A172 (cell line): ENCODE measurements around the gene MYOG. TPM values are rescaled to one million over a fixed set of nuclear protein-coding genes. Genes with fewer than 3 reads are reported as not detected.

Experiments
- DNase-seq: peaks from one replicate; pipeline ENCODE4 v3.0.0-alpha.2; 2015; ENCODE audit warnings: low spot score
- total RNA-seq: library from RNA; depleted of rRNA; stranded (reverse); fragments of >200 nt; shearing (Covaris generic); gene quantifications from 2 replicates; pipeline ENCODE4 v1.2.3, GENCODE V29; 2014

Gene MYOG
- total RNA-seq, 1 experiment from 2014 or later: not detected

DNA sequence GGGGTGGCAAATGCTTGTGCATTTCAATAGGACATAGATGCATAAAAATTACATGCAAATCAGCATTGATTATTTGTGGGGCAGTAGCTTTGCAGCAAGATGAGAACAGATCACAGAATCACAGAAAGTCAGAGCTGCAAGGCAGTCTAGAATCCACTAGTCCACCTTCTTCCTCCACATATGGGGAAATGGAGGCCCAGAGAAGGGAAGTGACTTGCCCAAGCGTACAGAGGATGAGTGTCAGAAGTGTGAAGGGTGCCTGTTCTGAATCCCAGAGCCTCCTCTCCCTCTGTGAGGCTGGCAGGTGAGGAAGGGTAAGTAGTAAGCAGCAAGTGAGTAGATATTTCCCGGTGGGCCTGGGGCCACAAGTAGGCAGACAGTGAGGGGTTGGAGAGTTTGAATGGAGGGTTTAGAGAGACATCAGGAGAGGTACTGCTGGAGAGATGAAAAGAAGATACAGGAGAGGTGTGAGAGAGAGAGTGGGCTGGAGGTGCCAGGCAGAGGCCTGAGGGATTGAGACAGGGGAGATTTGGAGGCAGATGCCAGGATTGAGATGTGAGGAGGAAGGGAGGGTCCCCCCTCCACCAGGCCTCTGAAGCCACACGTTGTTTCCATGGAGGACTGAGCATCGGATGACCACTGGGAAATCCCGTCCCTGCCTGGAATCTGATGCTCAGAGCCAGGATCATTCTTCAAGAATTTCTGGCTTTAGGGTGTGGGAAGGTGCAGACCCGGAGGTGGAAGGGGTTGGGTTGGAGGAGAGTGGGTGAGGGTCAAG lies 4.8 kb upstream of the MYOG start:
- DNase-seq: no peak

DNA sequence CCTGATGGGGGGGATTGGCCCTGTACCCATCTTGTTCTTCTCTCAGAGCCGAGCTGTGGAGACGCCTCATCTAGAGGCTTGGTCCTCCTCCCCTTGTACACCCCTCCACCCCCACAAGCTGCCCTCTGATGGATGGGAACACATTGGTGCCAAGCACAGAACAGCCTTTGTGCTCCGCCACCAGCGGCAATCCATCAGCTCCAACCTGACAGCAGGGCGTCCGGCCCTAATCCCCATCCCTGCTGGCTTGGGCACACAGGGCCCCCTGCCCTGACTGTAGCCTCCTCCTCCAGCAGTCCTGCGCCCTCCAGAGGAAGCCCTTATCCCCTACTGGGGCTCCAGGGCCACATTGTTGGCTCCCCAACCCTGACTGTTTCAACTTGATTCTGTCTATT lies 3.8 kb upstream of the MYOG start:
- DNase-seq: no peak

DNA sequence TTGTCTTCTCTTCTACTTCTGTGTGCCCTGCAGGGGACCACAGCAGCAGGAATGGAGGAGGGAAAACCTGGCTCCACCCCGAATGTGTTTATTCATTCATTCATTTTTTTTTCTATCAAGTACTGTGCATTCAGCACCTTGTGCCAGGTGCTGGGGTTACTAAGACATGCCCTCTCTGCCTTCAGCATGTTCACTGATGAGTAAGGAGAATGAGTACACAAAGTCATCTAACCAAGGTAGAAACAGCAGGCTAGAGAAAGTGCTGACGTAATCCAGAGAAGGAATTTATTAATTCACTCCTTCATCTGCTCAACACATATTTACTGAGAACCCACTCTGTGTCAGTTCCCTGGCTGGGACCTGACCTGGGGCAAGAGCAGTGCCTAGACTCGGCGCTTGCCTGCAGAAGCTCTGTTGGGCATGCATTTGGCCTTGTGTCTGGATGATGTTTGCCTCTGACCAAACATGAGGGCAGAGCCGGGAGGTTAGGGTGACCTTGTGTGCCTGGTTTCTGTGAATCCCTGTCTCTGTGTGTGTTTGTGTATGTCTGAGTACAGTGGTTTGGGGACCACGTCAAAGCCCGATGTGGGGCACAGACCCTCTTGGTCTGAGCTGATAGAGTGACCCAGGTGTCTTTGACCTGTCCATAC lies 3.3 kb upstream of the MYOG start:
- no peak for DNase-seq

DNA sequence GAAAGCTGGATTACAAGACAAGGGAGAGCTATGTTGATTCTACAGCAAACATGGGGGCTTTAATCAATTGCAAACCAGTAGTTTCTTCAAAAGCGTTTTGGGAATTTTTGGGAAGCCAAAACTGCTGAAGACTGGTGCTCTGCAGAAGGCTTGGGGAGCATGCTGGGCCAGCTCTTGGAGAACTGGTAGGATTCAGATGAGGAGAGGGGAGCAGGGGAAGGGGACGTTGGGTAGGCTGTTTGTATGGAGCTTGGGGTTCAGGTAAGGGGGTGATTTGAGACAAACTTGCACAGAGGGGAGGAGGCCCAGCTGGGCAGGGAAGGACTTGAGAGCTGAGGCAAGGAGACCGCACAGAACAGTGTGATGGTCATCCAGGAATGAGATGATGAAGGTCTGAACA lies 2.6 kb upstream of the MYOG start:
- DNase-seq: no peak

DNA sequence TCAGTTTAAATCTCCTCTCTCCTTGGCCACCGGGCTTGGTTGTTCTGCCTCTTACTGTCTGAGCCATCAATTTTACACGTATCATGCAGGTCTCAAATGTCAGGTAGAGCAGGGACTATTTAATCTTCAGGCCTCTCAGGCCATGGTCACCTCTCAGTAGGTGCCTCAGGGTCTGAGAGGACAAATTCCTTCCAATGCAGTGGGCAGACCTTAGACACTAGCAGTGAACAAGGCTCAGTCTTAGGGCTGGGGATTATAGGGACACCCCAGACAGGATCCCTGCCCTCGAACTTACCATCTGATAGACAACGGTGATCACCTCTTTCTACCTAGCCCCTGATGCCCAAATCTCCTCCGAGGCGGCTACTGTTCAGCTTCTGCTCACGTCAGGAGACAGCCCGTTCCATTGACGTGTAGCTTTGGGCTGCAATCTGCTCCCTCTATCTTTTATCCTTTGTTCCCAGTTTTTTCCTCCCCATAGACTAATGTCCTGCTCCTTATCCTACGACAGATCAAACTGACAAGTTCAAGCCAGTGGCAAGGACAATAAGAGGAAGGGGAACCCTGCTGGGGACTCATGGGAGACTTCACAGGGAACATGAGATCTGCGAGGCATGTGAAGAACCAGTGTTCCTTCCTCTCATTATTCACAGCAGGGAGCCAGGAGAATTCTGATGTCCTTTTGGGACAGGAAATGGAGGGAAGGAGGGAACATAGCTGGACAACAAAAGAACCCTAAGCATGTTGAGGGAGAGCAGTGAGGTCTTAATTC lies 1.4 kb upstream of the MYOG start:
- DNase-seq: no peak

DNA sequence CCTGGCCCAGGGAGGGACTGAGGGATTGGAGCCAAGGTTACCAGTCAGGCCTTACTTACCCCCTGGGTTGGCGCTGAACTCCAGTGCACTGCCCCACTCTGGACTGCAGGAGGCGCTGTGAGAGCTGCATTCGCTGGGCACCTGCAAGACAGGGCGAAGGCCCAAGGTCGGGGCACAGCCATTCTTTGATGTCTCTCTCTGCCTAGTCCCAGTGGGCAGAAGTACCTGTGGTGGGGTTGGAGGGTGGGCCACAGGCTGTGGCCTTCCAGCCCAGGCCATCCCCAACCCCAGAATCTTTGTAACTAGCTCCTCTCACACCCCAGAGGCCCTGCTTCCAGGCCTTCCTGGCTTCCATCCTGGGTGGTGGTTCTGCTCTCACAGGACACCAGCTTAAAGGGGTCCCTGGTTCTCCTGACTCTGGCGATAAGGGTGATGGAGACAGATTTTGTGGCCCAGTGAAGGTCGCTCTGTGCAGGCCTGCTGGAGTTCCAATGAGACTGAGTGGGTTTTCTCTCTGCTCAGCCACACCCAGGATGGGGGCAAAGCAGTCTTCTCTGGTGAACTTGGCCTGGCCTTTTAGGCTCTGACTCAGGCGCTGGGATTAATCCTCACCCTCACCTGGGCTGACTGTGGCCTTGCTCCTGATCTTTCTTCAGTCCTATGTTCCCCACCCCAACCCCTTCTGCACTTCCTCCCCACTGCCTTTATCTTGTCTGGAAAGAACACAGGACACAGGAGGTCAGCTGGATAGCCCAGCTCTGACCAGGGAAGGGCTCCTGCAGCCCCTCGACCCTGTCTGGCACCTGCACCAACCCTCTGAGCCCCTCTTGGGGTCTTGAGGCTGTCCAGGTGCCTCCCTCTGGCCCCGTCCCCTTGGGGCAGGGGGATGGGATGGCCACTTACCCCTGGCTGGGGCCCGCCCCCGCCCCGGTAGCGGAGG lies 954 bp downstream of the MYOG start:
- no peak for DNase-seq

DNA sequence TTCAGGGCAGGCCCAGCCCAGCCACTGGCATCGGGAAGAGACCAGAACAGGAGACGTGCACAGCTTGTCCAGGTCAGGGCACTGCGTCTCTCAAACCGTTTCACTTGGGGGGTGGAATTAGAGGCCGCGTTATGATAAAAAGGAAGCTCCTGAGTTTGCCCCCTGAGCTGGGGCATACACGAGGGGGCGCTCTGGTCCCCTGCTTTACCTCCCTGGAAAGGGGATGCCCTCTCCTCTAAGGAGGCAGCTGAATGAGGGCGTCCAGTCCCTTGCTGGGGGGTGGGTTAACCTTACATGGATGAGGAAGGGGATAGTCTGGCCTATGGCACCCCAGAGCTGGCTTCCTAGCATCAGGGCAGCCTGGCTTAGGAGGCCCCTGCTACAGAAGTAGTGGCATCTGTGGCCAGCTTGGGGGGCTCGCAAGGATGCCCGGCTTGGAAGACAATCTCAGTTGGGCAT lies 2.3 kb downstream of the MYOG start:
- no peak for DNase-seq

DNA sequence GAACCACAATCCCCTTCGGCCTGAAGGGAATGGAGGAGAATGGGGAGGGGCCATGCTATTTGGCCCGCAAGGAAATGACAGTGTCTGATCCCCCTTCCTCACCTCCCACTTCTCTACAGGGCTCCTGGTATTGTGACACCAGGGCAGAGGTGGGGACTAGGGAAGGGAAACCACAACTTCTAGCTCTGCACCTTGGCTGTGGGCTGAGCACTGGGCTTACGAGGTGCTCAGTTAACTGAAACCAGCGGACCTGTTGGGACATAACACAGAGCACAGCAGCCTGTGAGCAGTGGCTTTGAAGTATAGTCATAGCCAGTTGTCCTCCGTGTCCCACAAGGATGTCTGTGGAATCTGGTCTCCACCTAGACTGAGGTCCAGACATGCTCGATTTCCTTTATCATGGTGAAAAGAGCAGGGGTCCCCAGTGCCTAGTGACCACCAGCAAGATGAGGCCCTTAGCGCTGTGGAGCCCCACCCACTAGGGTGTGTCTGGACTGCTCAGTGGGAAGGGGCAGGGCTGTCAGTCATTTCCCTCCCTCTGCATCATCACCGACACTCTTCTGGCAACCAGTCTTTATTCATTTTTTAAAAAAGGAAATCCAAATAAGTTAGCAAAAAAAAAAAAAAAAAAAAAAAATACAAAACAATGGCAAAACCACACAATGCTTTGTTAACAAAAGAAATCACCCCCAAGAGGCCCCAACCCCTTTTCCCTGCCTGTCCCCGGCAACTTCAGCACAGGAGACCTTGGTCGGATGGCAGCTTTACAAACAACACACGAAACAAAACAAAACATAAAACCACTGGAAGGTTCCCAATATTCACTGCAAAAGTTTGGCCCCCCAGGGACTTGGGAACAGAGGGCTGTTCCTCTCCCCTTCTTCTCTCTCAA lies 3.0 kb downstream of the MYOG start:
- no peak for DNase-seq

DNA sequence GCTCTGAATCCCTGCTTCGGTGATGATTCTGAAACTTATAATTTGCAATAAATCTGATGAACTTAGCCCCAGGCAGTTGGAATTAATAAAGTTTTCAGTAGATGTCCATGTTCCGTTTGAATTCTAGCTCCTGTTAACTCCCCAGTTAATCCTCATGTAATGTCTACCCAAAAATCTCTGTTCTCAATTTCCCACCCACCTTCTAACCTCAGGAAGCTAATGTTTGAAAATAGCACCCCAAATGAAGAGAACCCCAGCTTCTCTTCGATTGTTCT lies 3.6 kb downstream of the MYOG start:
- DNase-seq: no peak

DNA sequence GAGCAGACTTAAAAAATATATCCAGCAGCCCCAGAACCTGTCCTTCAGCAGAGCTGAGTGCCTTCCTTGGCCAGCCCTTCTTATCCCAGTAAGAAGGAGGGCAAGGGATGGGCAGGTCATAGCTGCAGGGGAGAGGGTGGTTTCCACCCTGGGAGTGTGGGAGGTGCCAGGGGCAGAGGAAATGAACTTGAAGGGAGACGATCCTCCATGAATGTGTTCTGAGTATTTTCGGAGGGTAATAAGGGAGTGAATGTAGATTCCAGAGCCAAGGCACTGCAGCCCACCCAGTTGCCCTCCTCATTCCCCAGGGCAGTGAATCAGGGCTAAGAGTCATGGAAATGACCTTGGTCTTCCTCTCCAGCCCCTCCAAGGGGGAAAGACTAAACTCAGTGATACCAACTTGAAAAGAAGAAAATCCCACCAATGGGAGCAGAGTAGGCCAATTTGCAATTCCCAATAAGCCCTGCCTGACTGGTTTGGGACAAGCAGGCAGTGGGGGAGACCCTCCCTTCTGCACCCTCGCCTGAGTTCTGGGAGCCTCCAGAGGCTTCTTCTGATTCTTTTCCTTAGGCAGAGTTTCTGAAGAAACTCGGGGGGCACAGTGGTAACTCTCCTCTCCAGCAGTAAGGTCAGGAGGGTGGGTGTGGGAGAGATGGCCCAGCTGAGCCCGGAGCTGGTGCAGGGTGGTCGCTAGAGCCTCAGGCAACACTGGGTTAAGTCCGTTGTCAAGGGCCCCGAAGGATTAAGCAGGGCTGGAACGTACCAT lies 4.2 kb downstream of the MYOG start:
- no peak for DNase-seq

DNA sequence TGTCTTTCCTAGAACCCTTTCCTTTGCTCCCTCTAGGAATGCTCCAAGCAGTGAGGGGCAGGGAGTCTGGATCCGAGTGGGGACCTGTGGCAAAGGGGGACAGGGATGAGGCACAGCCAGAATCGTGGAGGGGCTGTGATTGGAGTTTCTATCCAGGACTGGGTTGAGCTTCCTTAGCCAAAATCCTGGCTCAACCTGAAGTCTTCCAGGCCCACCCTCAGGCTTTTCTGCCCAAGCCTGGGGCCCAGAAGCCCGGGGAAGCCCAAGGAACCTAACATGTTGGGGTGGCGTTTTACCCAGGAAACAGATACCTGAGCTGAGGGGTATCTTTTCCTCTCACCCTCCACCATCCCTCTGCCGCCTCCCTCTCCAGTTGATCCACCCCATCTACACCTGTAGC lies 5.4 kb downstream of the MYOG start:
- no peak for DNase-seq

DNA sequence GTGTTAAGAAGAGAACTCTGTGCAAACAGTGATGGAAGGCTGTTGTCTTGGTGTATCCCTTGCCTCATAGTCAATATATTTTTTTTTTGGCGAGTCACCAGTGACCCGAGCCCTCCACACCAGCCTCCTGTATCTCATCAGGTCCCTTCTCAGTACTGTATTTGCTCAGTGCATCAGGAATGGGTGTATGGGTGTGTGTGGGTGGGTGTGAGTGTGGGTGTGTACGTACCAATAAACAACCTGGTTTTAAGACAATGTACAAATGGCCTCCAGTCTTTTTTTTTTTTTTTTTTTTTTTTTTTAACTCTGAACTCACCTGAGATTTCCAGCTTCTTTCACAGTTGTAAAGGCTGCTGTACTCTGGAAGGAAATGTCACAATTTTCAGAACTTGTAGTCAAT lies 7.3 kb downstream of the MYOG start:
- no peak for DNase-seq

DNA sequence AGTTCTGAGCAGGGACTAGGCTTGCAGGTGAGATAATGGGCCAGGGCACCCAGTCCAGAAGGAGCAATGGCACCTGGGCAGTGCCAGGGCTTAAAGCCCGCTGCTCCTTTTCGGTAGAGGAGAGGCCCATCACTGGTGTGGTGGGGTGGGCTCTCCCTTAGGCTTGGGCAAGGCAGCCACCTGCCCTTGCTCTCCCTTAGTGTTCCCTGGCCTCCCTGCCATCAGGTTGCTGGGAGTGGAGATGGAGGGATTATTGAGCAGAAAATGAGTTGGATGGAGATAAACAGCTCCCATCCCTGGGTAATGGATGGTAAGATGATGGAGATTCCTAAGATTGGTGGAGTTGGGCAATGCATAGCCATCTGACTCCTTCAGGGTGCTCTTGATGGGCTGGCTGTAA lies 7.9 kb downstream of the MYOG start:
- no peak for DNase-seq

DNA sequence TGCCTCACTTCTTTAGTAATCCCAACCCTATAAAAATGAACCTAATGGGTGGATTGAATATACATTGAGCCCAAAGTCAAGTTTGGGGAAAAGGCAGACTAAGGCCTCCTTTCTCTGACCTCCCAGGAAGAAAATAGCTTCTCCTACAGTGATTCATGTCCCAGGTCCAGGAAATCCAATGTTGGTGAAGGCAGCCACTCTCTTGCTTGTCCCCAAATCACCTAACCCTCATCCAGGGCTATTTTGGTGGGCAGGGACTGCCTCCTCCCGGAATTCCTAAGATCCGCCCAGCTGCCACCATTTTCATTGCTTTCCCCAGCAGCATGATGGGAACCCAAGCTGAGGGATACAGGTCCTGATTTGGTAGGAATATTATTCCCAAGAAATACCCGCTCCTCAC lies 8.4 kb downstream of the MYOG start:
- DNase-seq: no peak

DNA sequence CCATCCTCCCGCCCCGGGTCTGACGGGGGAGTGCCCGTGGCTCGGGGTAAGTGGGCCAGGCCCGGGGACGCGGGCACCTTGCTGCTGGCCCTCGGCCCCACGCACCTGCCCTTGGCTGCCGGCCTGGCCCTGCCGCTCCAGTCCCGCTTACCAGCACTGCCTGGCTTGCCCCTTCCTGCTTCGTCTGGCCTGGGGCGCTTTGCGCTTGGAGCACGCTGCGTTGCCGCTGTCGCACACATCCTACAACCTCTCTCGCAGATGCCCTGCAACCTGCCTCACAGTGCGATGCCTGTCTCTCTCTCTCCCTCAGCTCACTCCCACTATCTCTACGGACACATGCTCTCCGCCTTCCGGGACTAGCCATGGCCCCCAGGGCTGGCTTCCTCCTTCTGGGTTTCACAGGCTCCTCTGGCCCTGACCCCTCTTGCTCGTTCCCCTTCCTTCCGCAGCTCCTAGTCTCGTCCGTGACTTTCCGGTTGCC lies 9.7 kb downstream of the MYOG start:
- no peak for DNase-seq

DNA sequence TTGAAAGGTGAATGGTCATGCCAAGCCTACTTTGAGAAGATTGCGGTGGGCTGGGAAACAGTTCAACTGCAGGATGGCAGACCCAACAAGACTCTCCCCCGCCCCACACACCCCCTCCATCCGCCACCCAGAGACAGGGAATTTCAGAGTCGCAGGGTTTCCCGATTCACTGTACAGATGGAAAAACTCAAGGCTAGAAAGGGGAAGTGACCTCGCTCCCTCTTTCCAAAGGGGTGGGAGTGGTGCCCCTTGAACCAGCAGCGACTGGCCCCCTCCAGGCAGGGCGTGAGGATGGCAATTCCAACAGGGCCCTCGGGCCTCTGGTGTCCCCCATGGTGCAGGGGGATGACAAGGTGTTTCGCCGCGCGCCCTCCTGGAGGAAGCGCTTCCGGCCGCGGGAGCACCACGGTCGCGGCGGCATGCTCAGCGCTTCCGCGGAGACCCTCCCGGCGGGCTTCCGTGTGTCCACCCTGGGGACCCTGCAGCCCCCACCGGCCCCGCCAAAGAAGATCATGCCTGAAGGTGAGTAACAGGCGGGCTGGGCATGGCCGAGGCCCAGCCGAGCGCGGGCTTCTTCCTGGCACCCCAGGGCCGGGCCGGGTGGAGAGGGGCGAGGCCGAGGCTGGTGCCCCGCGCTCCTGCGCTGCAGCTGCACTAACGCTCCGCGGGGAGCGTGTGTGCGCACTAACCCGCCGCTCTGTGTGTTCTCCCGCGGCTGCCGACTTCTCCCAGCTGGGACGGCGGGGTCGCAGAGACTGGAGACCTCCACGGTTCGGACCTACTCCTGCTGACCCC lies 10.4 kb downstream of the MYOG start:
- DNase-seq: no peak

DNA sequence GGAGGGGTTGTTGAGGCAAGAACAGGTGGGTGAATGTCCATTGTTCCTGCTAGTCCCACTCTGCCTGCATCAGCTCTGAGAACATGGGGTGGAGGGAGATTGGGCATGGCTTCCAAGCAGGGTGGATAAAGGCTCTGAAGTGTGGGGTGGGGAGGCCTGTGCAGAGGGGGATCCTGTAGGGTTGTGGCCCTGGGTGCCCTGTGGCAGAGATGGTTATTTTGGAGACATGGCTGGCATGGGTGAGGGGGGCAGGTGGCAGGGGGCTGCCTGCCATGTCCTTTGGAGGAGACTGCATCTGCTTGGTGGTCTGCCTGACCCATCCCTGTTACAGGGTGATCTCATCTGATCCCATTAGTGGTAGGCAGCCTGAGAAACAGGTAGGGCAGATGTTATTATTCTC lies 11.2 kb downstream of the MYOG start:
- DNase-seq: no peak

DNA sequence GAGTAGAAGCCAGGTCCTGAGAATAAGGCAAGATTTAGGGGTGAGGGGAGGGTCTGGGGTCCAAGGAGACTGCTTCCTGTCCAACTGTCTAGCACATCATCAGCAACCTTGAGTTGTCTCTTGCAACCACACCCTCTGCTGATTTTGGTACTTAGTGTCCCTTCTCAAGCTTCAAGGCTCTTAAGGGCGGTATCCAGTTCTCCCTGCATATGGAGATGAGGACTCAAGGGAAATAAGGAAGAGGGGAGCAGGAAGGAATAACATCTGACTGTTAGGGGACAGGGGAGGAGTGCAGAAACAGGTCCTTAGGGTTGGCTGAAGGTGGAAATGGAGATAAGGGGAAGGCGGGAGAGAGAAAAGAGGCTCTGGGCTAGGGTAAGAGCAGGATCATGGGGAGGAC lies 12.3 kb downstream of the MYOG start:
- DNase-seq: no peak

DNA sequence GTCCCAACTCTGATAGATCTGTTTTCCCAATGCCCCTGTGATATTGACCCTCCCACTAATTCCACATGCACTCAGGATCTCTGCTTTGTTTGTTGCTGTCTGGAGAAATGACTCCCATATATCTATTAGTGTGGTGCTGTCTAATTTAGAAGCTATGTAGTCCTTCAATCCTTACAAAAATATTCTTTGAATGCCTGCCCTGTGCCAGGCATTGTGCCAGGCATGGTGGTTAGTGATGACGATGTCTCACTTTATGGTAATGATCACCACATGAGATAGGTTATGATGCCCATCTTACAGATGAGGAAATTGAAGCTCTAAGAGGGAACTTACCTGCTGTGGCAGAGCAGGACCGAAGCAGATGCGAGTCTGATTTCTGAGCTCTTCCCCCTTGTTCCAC lies 12.9 kb downstream of the MYOG start:
- no peak for DNase-seq
